PC-9 (cell line): ENCODE measurements around the gene PARN.

Experiments
- CTCF ChIP-seq: fragments of 200-600 bp; sonication (generic); conservative IDR thresholded peaks from 2 replicates; pipeline ENCODE4 v1.6.1; 2017; ENCODE audit warnings: mixed run types, antibody characterized with exemption, mild to moderate bottlenecking, moderate library complexity
- EZH2 ChIP-seq: fragments of 200-600 bp; sonication (generic); IDR thresholded peaks from 2 replicates; pipeline ENCODE4 v1.8.0; 2017; ENCODE audit warnings: antibody characterized with exemption, low read depth

- TF ChIP-seq CTCF (no peak), EZH2 (no peak)
Observed at GRCh38 chr16:14564861-14565687, 65.0 kb downstream of the PARN start.
